Transverse colon (tissue), 4 donors: Measurements from ENCODE around the gene CLDN22.

ENCODE experiments used
- POLR2A ChIP-seq: fragments of 450-650 bp; IDR thresholded peaks from one replicate; pipeline ENCODE4 v1.6.1; 2016; ENCODE audit warnings: antibody characterized with exemption, mild to moderate bottlenecking, moderate library complexity
- POLR2AphosphoS5 ChIP-seq, 3 donors: sonication (generic); formaldehyde crosslinking; IDR thresholded peaks; one replicate each; pipeline ENCODE4 v1.6.1; 2016; ENCODE audit warnings: antibody characterized with exemption in 3 of 3
- TF ChIP-seq, protein P1 (sequence below), 5 experiments: fragments of 200-600 bp in 3 of 5; fragments of 450-650 bp in 2 of 5; sonication (generic) in 3 of 5; IDR thresholded peaks; 1 replicate in 2 of 5; 2 replicates in 3 of 5; pipeline ENCODE4 v1.5.1; 2016 to 2017; ENCODE audit warnings: antibody characterized with exemption in 5 of 5, inconsistent platforms in 3 of 5, mild to moderate bottlenecking in 2 of 5, moderate library complexity in 1 of 5

DNA sequence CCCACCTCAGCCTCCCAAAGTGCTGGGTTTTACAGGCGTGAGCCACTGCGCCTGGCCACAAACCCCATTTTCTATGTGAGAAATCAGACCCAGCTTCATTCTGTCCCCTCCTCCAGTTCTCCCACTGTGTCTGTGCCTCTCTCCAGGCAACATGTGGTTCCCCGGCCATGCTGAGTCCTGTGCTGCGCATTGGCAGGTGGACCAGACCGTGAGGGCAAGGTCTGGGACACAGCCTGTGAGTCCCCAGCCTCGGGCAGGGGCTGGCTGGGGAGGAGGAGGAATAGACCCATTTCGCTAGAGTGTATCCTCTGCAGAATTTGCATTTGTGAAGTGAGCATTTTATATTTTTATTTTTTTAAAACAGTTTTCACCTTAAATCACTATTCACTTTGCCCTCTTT is 23.7 kb upstream of the CLDN22 start:
- no peak for TF ChIP-seq POLR2AphosphoS5 (IDR thresholded peaks at IDR 0.05)
- TF ChIP-seq, protein P1, sequence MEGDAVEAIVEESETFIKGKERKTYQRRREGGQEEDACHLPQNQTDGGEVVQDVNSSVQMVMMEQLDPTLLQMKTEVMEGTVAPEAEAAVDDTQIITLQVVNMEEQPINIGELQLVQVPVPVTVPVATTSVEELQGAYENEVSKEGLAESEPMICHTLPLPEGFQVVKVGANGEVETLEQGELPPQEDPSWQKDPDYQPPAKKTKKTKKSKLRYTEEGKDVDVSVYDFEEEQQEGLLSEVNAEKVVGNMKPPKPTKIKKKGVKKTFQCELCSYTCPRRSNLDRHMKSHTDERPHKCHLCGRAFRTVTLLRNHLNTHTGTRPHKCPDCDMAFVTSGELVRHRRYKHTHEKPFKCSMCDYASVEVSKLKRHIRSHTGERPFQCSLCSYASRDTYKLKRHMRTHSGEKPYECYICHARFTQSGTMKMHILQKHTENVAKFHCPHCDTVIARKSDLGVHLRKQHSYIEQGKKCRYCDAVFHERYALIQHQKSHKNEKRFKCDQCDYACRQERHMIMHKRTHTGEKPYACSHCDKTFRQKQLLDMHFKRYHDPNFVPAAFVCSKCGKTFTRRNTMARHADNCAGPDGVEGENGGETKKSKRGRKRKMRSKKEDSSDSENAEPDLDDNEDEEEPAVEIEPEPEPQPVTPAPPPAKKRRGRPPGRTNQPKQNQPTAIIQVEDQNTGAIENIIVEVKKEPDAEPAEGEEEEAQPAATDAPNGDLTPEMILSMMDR (IDR thresholded peaks at IDR 0.05) = no peak
- no peak for TF ChIP-seq POLR2A
